GM10266 (cell line): Measurements from ENCODE around the gene ARHGEF7.

Source experiments
- DNase-seq: peaks from one replicate; pipeline ENCODE4 v3.0.0; 2012; ENCODE audit errors: extremely low spot score
- TF ChIP-seq, protein P1 (sequence below): IDR thresholded peaks from 2 replicates; pipeline ENCODE4 v1.5.1; 2012; ENCODE audit warnings: mild to moderate bottlenecking, low read depth; ENCODE audit not compliant: control insufficient read depth, insufficient read depth; ENCODE audit errors: missing control alignments

Gene ARHGEF7

GRCh38 chr13:111280681-111281585, 165.8 kb downstream of the ARHGEF7 start:
- no peak for DNase-seq
- TF ChIP-seq, protein P1, sequence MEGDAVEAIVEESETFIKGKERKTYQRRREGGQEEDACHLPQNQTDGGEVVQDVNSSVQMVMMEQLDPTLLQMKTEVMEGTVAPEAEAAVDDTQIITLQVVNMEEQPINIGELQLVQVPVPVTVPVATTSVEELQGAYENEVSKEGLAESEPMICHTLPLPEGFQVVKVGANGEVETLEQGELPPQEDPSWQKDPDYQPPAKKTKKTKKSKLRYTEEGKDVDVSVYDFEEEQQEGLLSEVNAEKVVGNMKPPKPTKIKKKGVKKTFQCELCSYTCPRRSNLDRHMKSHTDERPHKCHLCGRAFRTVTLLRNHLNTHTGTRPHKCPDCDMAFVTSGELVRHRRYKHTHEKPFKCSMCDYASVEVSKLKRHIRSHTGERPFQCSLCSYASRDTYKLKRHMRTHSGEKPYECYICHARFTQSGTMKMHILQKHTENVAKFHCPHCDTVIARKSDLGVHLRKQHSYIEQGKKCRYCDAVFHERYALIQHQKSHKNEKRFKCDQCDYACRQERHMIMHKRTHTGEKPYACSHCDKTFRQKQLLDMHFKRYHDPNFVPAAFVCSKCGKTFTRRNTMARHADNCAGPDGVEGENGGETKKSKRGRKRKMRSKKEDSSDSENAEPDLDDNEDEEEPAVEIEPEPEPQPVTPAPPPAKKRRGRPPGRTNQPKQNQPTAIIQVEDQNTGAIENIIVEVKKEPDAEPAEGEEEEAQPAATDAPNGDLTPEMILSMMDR, result no peak

- DNase-seq, result no peak
Measured at GRCh38 chr13:111281751-111282311, 166.7 kb downstream of the ARHGEF7 start.

GRCh38 chr13:111282425-111282824, 167.3 kb downstream of the ARHGEF7 start:
- TF ChIP-seq, protein P1, result no peak
- no peak for DNase-seq

More at GRCh38 chr13:111281751-111282311, 166.7 kb downstream of the ARHGEF7 start:
- TF ChIP-seq, protein P1, result no peak

DNA sequence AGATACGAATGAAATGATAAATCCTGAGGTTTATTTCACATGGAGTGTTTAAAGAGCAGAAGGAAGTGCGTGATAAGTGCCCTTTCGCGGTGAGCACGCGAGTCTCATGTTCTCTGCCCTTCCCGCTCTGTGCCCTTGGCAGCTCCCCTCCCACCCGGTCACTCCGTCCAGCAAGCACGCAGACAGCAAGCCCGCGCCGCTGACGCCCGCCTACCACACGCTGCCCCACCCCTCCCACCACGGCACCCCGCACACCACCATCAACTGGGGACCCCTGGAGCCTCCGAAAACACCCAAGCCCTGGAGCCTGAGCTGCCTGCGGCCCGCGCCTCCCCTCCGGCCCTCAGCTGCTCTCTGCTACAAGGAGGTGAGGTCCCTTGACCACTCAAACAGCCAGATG, 167.9 kb downstream of the ARHGEF7 start:
- no peak for DNase-seq

GRCh38 chr13:111283457-111283856, 168.3 kb downstream of the ARHGEF7 start:
- DNase-seq, result no peak

More for the DNA sequence above, 167.9 kb downstream of the ARHGEF7 start:
- TF ChIP-seq, protein P1, result no peak

DNA sequence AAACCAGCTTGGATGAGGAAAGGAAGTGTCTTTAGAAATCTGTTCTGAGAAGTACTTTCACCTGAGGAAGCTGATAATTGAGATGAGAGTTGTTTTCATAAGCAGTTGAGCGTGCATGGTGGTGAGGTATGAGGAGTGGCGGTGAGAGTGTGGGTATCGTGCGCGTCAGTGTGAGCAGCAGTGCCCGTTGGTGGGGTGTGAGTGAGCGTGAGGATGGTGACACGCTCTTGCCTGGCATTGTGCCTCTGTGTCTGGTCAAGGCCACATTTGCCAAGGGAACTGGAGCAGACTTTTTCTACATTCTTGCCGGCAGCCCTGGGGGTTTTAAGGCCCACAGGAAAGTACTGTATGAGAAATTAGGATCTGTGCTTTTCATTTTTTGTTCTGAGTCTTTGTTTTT, 168.9 kb downstream of the ARHGEF7 start:
- TF ChIP-seq, protein P1, result no peak
- DNase-seq, result no peak

More at GRCh38 chr13:111283457-111283856, 168.3 kb downstream of the ARHGEF7 start:
- TF ChIP-seq, protein P1, result no peak

DNA sequence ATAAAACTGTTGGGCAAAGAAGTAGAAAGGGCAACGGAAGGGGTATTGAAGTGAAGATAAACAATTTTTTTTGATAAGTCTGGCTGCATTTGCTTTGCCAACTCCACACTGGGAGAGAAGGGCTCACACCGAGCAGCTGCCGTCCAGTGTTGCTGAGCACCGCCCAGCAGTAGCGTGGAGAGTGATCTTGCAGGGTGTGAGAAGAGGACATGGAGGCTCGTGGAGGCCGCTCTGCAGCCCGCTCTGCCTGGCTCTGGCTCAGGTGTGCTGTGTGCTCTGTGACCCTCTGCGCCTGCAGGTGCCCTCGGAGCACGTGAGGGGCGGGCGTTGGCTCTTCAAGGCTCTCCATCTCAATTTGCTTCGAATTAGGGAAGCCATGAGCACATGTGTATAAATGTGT, 169.5 kb downstream of the ARHGEF7 start:
- TF ChIP-seq, protein P1, result no peak
- DNase-seq, result no peak
